ENCODE data around the gene CDKN2AIP. TPM values are rescaled to one million over a fixed set of nuclear protein-coding genes. Genes with fewer than 3 reads are reported as not detected.

The CDKN2AIP gene, protein sequence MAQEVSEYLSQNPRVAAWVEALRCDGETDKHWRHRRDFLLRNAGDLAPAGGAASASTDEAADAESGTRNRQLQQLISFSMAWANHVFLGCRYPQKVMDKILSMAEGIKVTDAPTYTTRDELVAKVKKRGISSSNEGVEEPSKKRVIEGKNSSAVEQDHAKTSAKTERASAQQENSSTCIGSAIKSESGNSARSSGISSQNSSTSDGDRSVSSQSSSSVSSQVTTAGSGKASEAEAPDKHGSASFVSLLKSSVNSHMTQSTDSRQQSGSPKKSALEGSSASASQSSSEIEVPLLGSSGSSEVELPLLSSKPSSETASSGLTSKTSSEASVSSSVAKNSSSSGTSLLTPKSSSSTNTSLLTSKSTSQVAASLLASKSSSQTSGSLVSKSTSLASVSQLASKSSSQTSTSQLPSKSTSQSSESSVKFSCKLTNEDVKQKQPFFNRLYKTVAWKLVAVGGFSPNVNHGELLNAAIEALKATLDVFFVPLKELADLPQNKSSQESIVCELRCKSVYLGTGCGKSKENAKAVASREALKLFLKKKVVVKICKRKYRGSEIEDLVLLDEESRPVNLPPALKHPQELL
- 10 to 100 TPM; 38.7 to 42.9 (median 39.4) TPM for polyA plus RNA-seq (ENCODE audit: insufficient read length in 3 of 3)

DNA sequence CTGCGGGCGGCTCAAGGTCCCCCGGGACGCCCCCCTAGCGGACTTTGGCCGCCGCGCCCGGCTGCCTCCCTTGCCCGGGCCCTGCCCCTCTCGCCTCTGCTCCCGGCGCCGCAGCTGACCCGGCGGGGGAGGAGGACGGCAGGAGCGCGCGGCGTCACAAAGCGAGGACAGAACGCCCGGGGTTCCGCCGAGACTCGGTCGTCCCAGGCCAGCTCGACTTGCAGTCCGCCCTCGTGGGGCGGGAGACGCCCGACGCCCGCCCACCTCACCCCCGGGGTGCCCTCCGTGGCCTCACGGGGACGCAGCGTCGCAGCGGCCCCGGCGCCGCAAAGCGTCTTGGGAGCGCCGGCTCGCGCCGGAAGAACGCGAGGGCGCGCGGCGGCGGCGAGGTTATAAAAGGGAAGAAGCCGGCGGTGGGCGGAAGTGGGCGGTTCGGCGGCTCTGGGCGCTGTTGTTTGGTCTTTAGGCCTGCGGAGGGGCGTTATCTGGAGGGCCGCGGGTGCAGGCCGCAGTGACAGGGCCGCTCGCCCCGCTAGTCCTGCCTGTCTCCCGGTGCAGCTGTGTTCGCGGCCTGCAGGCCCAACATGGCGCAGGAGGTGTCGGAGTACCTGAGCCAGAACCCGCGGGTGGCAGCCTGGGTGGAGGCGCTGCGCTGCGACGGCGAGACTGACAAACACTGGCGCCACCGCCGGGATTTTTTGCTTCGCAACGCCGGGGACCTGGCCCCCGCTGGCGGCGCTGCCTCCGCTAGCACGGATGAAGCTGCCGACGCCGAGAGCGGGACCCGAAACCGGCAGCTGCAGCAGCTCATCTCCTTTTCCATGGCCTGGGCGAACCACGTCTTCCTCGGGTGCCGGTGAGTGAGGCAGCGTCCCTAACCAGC, at the start of gene CDKN2AIP:
CDKN2AIP (plus strand) TSS at position 423 of the 883 bp plus-strand sequence; CDS start at position 585, 162 bp downstream.
- DNase-seq (ENCODE audit: low read depth in 3 of 3, low spot score in 2 of 3) = peak; percentile 84 to 91 (median 87)

GRCh38 chr4:183395395-183395794, 49.0 kb upstream of the CDKN2AIP start:
- DNase-seq (ENCODE audit: low read depth in 3 of 3, low spot score in 2 of 3) = no peak

DNA sequence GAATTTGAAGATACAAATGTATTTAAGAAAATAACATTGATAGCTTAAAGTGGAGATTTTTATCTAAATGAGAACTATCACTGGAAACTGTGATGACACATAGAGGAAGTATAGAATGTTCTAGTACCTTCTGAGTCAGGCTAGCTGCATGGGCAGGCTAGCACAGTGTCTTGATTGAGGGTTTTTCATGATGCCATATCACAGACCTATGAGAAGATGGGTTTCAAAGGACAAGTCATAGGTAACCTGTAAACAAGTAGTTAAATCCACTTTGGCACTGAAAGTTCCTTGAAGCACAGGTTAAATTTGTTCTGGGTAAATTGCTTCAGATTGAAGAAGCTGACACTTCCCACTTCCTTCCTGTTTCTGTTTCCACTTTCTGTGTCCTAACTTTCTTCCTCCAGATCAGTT, 48.2 kb upstream of the CDKN2AIP start:
- no peak for DNase-seq (ENCODE audit: low read depth in 3 of 3, low spot score in 2 of 3)

GRCh38 chr4:183397741-183398297, 46.6 kb upstream of the CDKN2AIP start:
- no peak for DNase-seq (ENCODE audit: low read depth in 3 of 3, low spot score in 2 of 3)

DNA sequence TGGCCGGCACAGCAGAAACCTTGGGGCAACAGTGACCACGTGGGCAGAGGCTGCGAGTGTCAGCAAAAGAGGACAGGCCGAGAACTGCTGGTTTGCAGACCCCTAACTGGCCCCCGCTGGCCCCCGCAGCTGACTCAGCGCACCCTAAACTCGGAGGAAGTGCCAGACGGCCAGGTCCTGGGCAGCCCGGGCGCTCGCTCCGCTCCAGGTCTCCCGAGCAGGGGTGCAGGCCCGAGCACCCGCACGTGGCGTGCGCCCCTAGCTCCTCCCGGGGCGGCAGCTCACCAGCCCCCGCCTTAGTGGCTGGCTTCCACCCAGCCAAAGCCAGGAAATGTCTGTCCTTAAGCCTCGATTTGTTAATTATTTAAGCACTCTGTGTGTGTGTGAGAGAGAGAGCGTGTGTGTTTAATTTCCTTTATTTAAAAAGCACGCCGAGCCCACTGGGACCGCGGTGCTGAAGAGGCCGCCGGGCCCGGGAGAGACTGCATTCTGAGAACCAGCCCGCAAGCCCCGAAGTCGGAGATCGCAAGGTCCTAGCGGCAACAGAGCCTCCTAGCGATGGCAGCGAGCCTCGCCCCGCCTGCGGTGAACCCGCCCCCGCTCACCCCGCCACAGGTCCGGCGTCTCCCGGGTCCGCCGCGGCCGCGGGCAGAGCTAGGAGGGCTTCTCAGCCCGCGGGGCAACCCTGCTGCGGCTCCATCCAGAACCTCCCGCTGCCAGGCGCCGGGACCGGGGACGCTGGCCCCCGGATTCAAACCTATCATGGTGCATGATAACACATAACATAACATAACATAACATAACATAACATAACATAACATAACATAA, 45.9 kb upstream of the CDKN2AIP start:
- no peak for DNase-seq (ENCODE audit: low read depth in 3 of 3, low spot score in 2 of 3)

- DNase-seq (ENCODE audit: low read depth in 3 of 3, low spot score in 2 of 3) = no peak
Observed at GRCh38 chr4:183399126-183399522, 45.3 kb upstream of the CDKN2AIP start.

DNA sequence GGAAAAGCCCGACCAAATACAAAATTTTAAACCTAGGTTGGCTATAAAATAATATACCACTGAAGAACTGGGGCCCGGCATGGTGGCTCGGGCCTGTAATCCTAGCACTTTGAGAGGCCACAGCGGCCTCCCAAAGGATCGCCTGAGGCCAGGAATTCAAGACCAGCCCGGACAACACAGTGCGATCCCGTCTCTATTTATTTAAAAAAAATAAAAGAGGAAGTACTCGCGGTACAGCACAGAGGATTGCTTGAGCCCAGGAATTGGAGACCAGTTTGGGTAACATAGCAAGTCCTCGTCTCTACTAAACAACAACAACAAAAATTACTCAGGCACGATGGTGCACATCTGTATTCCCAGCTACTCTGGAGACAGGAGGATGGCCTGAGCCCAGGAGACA, 44.8 kb upstream of the CDKN2AIP start:
- DNase-seq (ENCODE audit: low read depth in 3 of 3, low spot score in 2 of 3) = no peak

DNA sequence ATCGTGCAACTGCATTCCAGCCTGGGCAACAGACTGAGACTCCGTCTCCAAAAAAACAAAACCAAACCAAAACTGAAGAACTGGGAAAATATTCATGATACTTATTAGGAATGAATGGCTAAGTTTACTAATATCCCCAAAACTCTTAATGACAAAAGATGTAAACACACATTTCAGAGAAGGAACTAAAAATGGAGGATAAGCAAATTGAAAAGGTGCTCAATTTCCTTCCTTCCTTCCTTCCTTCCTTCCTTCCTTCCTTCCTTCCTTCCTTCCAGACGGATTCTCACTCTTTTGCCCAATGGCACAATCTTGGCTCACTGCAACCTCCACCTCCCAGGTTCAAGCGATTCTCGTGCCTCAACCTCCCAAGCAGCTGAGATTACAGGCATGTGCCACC, 44.4 kb upstream of the CDKN2AIP start:
- DNase-seq (ENCODE audit: low read depth in 3 of 3, low spot score in 2 of 3) = no peak

DNA sequence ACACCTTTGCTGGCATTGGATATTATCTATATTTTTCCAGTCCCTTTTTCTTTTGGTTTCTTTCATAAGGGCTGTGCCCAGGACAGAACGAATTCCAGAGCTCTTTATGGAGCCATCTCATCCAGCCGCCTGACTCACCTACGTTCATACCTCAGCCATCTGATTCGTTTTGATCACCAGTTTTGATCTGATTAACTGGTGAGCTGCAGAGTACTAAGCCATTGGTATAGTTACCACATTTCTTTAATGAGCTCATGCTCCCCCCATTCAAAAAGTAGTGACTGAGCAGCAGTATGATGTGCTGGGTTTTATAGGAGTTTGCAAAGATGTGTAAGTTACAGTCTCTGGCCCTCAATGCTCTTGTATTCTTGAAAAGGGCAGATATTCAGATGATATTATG, 43.0 kb upstream of the CDKN2AIP start:
- DNase-seq (ENCODE audit: low read depth in 3 of 3, low spot score in 2 of 3) = no peak

GRCh38 chr4:183402771-183403170, 41.7 kb upstream of the CDKN2AIP start:
- no peak for DNase-seq (ENCODE audit: low read depth in 3 of 3, low spot score in 2 of 3)

DNA sequence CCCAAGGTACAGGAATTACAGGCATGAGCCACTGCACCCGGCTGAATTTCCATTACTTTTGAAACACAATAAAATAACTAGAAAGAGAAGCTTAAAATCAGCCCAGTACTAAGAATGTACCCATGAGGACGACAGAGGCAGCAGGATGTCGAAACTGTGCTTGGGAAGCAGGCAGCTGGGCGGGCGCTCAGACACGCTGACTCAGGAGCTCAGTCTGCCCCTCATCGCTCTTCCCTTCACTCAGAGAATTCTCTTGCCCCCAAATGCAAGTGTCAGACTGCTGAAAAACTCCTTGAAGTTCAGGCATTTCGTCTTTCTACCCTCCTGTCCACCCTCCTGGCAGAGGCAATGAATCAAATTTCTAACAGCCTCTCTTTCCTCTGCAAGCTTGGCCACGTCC, 41.0 kb upstream of the CDKN2AIP start:
- DNase-seq (ENCODE audit: low read depth in 3 of 3, low spot score in 2 of 3) = no peak

DNA sequence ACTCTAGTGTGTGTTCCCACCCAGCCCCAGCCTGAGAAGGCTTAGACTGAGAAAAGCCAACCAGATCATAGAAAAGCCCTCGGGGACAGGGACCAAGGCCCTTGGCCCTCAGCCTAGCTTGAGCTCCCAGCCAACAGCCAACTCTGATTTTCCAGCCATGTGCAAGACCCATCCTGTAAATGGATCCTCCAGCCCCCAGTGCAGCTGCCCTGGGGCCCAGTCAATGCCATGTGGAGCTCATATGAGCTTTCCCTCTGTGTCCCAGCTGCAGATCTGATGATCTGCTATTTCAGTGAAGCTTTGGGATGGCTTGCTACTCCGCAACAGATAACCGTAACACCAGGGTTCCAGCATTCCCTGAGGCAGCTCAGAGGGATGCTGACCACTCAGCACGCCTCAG, 40.5 kb upstream of the CDKN2AIP start:
- DNase-seq (ENCODE audit: low read depth in 3 of 3, low spot score in 2 of 3) = no peak

DNA sequence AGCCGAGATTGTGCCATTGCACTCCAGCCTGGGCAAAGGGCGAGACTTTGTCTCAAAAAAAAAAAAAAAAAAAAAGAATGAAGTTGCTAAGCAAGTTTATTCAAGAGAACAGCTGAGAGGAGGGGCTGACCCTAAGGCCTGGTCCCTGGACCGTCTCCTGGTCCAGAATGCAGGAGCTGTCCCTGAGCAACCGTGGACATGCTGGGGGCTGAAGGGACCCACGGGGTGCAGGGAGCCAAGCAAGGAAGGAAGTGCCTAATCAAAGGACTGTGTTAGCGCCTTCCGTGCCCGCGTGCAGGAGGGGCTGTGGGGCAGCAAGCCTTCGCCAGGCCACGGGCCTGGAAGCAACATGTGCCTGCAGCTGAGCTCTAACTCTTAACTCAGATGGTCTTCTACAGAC, 39.1 kb upstream of the CDKN2AIP start:
- DNase-seq (ENCODE audit: low read depth in 3 of 3, low spot score in 2 of 3) = no peak

DNA sequence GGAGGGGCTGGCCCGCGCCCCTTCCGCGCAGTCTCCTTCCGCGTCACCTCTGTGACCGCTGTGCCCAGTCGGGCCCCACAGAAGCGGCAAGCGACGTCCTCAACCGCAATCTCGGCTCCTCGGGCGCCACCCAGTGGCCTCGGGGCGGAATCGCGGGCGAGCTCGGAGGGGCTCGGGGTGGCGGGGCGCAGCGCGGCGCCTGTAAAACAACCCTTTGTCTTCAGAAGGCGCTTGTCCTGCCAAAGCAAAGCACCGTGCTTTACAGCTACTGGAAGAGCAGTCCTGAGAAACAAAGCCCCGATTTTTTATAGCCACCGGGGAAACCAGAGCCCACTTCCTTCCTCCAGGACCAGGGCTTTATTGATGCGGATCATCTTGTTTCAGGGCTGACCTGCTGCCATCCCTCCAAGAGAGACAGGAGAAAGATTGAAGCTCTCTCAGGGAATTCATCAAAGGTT, 37.3 kb upstream of the CDKN2AIP start:
- peak; percentile 74 to 83 (median 77) for DNase-seq (ENCODE audit: low read depth in 3 of 3, low spot score in 2 of 3)

GRCh38 chr4:183407635-183408464, 36.6 kb upstream of the CDKN2AIP start:
- DNase-seq (ENCODE audit: low read depth in 3 of 3, low spot score in 2 of 3) = no peak

GRCh38 chr4:183408796-183409195, 35.6 kb upstream of the CDKN2AIP start:
- DNase-seq (ENCODE audit: low read depth in 3 of 3, low spot score in 2 of 3) = no peak

DNA sequence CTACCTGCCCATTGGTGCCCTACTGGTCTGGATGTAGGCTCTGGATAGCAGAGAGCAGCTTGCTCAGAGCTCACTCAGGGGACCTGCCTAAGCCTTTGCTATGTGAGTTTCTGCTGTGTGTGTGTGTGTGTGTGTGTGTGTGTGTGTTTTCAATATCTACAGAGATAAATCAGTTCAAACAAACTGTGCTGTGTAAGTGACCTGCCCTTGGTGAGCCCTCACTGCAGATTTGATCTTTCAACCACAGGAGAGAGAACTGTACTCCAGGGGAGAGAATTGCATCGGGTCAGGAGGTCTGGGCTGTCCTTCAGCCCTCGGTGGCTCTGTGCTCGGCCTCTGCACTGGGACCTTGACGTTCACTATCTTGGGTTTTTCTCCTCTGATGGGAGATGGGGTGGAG, 35.0 kb upstream of the CDKN2AIP start:
- DNase-seq (ENCODE audit: low read depth in 3 of 3, low spot score in 2 of 3) = no peak

GRCh38 chr4:183409934-183410333, 34.5 kb upstream of the CDKN2AIP start:
- no peak for DNase-seq (ENCODE audit: low read depth in 3 of 3, low spot score in 2 of 3)

DNA sequence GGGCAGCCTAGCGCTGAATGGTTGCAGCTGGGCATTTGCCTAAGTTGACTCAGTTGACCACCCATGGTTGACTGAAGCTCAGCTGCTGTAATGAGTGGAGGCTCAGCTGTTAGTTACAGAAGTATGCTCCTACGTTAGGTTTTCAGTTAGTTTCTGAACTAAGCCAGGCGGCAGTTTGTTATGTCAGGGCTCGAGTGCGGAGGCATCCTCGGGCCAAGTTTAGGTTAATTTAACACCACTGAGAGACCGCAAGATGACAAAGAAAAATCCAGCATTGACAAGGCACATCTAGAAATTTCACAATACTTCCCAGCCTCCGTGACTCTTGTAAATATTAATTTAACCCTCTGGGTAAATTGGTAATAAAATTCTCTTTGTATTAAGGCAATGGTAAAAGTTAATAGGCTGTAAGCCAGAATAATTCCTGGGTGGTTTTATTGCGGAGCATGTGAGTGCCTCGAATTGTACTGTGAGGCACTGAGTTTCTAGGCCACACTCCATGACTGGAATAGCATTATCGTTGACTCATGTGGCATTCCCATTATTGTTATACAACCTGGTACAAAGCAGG, 33.1 kb upstream of the CDKN2AIP start:
- DNase-seq (ENCODE audit: low read depth in 3 of 3, low spot score in 2 of 3) = no peak

Data from right renal cortex interstitium (tissue), 3 donors.